ENCODE results near the gene PI3.

The PI3 gene

DNA sequence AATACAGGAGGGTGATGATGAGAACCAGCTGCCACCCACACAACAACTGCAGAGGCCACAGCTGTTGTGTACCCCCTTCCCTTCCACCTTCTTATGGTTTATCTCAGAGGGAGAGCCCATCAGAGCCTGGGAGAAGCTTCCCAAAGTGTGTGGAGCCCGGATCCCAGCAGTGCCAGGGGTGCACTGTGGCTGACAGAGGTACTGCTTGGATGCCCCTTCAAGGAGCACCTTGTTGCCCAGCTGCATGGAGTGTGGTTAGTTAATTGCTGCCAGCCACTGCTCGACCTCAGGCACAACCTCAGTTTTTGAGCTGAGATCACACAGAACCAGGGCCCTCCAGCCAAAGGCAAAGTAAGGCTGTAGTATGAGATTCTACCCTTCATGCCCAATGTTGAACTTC lies 13.0 kb downstream of the PI3 start:
- no peak for DNase-seq (ENCODE audit: low read depth)

DNA sequence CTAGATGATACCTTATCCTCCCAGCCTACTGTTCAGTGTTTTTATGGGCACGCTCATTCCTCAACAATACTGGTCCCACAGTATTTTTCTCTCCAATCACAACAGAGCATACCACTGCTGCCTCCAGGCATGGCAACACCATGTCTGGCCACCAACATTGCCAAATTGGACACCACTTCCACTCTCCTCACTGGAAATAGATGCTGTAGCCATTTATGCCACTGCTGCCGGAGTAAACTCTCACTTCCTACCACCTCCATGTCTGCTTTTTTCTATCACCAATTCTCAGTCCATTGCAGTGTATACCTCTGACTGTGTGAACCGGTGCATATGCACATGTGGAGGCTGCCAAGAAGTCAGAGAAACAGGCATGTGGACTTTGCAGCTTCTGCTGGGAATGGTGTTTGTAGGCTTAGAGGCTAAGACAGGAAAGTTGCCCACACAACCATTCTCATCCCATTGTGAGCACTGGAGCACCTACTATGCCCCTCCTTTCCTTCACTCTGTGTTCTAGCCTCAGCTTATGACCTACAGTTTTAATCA lies 14.4 kb downstream of the PI3 start:
- DNase-seq (ENCODE audit: low read depth): no peak

DNA sequence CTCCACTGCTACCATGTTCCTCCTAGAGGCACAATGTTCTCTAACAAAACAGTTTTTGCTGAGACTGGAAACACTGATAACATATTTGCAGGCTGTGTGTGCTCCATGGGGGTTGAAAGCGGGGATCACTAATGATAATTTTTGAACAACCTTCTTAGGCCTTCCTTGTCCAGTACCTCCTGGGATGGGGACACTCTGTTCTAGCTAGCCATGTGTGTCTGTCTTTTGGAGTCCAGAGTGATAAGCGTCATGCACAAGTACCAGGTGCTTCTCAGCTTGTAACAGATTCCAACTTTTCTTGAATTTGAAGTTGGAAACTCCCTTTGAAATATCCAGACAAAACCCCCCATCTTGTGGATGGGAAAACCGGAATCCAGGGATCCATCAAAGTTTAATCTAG lies 15.2 kb downstream of the PI3 start:
- no peak for DNase-seq (ENCODE audit: low read depth)

DNA sequence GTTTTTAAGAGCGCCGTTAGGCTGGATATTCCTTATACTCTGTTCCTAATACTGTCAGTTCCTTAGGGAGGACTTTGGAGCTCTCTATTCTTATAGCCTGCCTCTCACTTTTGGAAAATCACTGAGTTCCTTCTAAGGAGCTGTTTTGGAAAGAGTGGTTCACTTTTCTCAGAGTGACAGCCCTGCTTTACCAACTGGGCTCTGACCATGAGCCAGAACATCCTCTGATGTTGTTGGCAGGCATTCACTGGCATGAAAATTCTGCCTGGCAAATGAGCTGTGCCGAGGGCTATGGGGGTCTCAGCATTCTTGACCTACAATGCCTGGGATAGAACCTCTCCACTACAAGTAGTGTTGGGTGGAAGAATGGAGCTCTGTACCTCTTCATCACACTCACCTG lies 17.2 kb downstream of the PI3 start:
- no peak for DNase-seq (ENCODE audit: low read depth)

DNA sequence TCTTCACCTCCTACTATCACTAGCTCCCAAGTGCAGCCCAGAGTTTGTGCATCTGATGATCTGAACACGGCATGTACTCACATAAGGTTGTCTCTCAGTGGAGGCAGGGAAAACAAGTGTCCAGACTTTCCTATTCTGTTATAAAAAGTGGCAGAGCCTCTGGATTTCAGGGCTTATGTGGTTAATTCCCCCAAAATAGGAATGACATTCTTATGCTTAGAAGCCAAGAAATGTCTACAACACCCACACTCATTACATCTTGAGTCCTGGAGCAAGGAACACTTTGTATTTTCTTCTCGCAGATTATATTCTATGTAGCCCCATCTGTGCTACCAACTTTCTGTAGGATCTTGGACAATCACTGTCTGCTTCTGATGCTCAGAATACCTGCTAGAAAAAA lies 18.6 kb downstream of the PI3 start:
- no peak for DNase-seq (ENCODE audit: low read depth)

DNA sequence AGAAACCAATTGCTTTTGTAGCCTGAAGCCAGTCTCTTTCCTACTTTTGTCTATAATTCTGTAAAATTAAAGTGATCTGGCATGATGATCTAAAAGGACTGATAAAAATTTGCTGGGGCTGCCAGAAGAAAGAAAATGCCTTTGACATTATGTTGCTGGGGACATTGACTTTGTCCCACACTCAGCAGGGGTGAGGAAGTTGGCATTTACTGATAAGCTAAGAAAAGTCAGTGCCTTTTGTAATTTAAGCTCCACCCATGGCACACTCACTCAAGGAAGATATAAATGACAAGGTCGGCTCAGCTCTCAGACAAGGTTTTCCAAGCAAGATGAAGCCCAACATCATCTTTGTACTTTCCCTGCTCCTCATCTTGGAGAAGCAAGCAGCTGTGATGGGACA lies 32.0 kb downstream of the PI3 start, which contains the start of gene SEMG1:
Gene SEMG1 (plus strand): TSS at position 309 of the 400 bp plus-strand sequence. CDS start 21 bp downstream, at position 330.
- no peak for DNase-seq (ENCODE audit: low read depth)

DNA sequence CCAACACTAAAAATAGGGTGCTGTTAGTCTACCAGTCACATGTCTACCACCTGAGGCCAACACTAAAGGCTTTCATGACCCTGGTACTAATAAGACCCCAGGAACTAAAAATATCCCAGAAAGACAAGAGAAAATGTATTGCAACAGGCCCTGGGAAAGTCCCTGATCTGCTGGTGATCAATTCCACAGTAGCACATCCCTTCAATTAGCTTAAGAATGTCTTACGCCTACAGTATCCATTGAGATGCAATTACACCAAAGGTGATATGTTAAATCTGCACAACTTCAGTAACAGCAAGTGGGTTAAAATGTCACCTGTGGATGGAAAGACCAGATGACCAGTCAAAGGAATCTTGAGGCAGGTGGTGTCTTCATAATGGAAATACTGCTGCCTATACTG lies 35.2 kb downstream of the PI3 start:
- DNase-seq (ENCODE audit: low read depth): no peak

DNA sequence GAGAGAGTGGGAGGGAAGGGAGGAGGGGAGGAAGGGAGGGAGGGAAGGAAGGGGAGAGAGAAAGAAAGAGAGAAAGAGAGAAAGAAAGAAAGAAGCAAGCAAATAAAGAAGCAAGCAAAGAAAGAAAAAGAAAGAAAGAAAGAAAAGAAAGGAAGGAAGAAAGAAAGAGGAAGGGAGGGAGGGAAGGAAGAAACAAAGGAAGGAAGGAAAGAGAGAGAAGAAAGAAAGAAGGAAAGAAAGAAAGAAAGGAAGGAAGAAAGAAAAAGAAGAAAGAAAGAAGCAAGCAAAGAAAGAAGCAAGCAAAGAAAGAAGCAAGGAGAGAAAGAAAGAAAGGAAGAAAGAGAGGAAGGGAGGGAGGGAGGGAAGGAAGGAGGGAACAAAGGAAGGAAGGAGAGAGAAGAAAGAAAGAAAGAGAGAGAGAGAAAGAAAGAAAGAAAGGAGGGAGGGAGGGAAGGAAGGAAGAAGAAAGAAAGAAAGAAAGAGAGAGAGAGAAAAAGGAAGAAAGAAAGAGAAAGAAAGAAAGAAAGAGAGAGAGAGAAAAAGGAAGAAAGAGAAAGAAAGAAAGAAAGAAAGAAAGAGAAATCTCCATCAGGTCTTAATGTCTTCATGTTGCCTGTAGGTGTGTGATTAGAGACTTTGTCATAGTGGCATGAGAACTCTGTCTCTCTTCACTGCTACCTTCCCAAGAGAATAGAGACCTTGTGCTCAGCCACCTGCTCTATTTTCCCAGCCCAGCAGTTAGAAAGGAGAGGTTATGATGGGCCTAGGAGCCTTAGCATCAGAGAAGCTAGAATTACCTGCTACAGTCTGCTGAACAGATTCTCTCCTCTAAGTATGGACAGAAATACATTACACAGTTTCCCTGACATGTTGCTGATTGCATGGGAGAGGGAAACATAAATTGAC lies 37.1 kb downstream of the PI3 start:
- no peak for DNase-seq (ENCODE audit: low read depth)

DNA sequence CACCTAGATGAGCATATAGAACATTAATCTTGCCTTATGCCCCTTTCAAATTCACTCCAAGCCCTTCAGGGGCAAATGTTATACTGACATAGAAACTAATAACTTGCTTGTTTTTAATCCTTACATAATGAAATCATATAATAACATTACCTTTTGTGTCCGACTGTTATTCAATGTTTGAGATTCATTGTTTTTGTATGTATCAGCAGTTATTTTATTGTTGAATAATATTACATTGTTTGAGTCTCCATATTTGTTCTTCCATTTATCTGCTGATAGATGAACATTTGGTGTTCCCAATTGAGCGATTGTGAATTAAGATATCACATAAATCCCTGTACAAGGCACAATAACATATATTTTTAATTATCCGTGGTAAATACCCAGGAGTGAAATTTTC lies 38.1 kb downstream of the PI3 start:
- no peak for DNase-seq (ENCODE audit: low read depth)

DNA sequence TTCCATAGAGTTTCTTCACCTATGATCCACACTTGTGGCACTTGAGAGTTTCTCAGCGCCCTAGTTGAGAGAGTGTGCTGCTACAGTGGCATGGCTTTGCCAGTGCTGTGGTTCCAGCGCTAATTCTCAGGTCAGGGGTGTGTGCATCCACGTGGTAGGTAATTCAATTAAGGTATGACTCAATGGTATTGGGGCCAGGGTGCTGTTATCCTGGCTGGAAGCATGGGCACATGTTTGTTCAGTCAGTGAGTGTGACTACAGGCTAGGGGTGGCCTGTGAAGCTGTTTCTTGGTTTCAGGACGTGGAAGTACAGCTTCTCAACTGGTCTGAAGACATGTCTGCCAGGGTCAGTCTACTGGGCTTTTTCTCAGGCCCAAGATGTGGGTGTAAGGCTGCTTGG lies 43.4 kb downstream of the PI3 start:
- no peak for DNase-seq (ENCODE audit: low read depth)

DNA sequence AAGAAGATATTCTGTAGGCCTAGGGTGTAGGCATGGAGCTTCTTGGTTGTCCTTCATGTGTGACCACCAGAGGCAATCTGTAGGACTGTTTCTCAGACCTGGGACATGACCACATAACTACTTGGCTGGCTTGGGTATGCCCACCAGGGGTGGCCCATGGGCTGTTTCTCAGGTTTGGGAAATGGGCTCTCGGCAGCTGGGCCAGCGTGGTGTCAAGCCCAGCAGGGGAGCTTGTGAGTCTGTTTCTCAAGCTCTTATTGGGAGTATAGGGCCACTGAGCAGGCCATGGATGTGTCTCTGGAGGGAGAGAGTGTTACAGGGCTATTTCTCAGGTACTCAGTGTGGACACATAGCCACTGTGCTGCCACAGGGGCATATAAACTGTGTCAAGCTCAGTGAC lies 43.9 kb downstream of the PI3 start:
- no peak for DNase-seq (ENCODE audit: low read depth)

DNA sequence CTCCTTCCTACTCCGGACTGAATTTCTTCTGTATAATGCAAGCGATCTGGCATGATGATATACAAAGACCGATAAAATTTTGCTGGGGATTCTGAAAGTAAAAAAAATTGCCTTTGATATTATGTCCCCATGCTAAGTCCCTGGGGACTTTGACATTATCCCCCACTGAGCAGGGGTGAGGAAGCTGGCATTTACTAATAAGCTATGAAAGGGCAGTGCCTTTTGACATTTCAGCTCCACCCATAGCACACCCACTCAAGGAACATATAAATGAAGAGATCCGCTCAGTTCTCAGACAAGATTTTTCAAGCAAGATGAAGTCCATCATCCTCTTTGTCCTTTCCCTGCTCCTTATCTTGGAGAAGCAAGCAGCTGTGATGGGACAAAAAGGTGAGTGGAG lies 46.4 kb downstream of the PI3 start, which contains the start of gene SEMG2:
Gene SEMG2 (plus strand): TSS at position 298 of the 400 bp plus-strand sequence. CDS start 17 bp downstream, at position 315.
- DNase-seq (ENCODE audit: low read depth): no peak

DNA sequence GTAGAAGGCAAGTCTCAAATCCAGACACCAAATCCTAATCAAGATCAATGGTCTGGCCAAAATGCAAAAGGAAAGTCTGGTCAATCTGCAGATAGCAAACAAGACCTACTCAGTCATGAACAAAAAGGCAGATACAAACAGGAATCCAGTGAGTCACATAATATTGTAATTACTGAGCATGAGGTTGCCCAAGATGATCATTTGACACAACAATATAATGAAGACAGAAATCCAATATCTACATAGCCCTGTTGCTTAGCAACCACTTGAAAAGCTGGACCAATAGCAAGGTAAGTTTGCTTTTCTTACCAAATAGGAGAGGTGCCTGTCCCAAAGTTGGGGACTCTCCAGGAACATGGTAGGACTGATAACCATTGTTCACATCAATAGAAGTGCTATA lies 48.4 kb downstream of the PI3 start:
- DNase-seq (ENCODE audit: low read depth): no peak
